Adrenal gland (tissue), 12 donors: ENCODE measurements around the gene TAS2R30. TPM values are rescaled to one million over a fixed set of nuclear protein-coding genes. Genes with fewer than 3 reads are reported as not detected.

Source experiments
- DNase-seq, 7 donors: peaks; one replicate each; pipeline ENCODE4 v3.0.0-alpha.2; 2019 to 2020
- H3K27ac ChIP-seq, 5 donors: fragments of 200-600 bp; sonication (generic) in 4 of 5; 1 replicate in 3 of 5; 2 replicates in 2 of 5; pipeline versions ENCODE4 v1.5.1 to v1.8.0; 2016 to 2020; ENCODE audit warnings: mild to moderate bottlenecking in 1 of 5
- H3K27me3 ChIP-seq: fragments of 200-600 bp; 2 replicates; pipeline ENCODE4 v1.8.0; 2021
- H3K36me3 ChIP-seq, 2 donors: fragments of 200-600 bp; replicated peaks in 1 of 2; 1 replicate in 1 of 2; 2 replicates in 1 of 2; pipeline versions ENCODE4 v1.5.1 to v1.8.0; 2018 to 2022
- H3K4me1 ChIP-seq, 2 donors: fragments of 200-600 bp; replicated peaks in 1 of 2; 1 replicate in 1 of 2; 2 replicates in 1 of 2; pipeline versions ENCODE4 v1.5.1 to v1.8.0; 2018 to 2021
- H3K4me3 ChIP-seq, 4 donors: fragments of 200-600 bp; sonication (generic) in 3 of 4; one replicate each; pipeline ENCODE4 v1.5.1; 2016 to 2018
- H3K9me3 ChIP-seq, 3 donors: fragments of 200-600 bp; sonication (generic) in 1 of 3; replicated peaks in 1 of 3; 1 replicate in 2 of 3; 2 replicates in 1 of 3; pipeline versions ENCODE4 v1.5.1 to v1.8.0; 2016 to 2021
- CTCF ChIP-seq, 6 experiments: fragments of 450-650 bp in 4 of 6; fragments of 200-600 bp in 2 of 6; sonication (generic) in 1 of 6; IDR thresholded peaks; 1 replicate in 5 of 6; 2 replicates in 1 of 6; pipeline versions ENCODE4 v1.5.1 to v1.8.0; 2016 to 2021; ENCODE audit warnings: antibody characterized with exemption in 6 of 6, mild to moderate bottlenecking in 2 of 6, moderate library complexity in 1 of 6
- POLR2A ChIP-seq, 2 donors: fragments of 450-650 bp; IDR thresholded peaks; one replicate each; pipeline ENCODE4 v1.6.1; 2017; ENCODE audit warnings: antibody characterized with exemption in 2 of 2, mild to moderate bottlenecking in 2 of 2, moderate library complexity in 1 of 2
- WGBS, 4 donors: extraction: QIAGEN DNeasy Blood & Tissue Kit in 2 of 4; methylation state at CpG; one replicate each; pipeline versions ENCODE4 v1.1.5 to v1.1.7; 2013 to 2017; 5-methylcytosine and 5-hydroxymethylcytosine counted together
- intact Hi-C, 2 donors: fragments of 100-400 bp; cut with DNase I; formaldehyde crosslinking; loops; one replicate each; pipeline versions ENCODE4 v1.14.1 to v1.15.0; 2022 to 2023
- polyA plus RNA-seq, 3 donors: library from polyadenylated mRNA; stranded (reverse); fragments of 200-250 nt in 2 of 3; fragments of 350-450 nt in 1 of 3; fragmentation: Illumina TruSeq in 1 of 3; extraction: RNeasy Lipid Tissue Mini Kit (QIAGEN cat#74804) in 1 of 3; gene quantifications; one replicate each; pipeline ENCODE4 v1.2.3, GENCODE V29; 2013 to 2014
- total RNA-seq, 9 donors: library from RNA; depleted of rRNA in 4 of 9; stranded (reverse); fragments of >200 nt in 4 of 9; fragments of 120-200 nt in 1 of 9; fragmentation: NEBNext Ultra II Directional in 1 of 9; extraction: Animal tissue kit (Norgen Biotek cat#: 25700) in 1 of 9; gene quantifications; one replicate each; pipeline versions ENCODE4 v1.1.0 to v1.2.4, GENCODE V29; 2013 to 2023
- donor health status: healthy with polysubstance abuse.
- donor health status: Bipolar disorder and iron deficiency.
- donor health status: DM: yes; HTN: yes; CAD: no.
- donor health status: DM: no; HTN: no; CAD: no.
- donor health status: DM: no; HTN: no; CAD: no.
- donor health status: DM: yes; HTN: yes; CAD: no.

TAS2R30 gene
- total and polyA plus RNA-seq, 12 donors = 0.07 to 16.0 (median 2.7) TPM; not detected in 1

GRCh38 chr12:11166300-11166699, 31.9 kb upstream of the TAS2R30 start:
- no peak for TF ChIP-seq POLR2A (IDR thresholded peaks at IDR 0.05)
- no peak for TF ChIP-seq CTCF (IDR thresholded peaks at IDR 0.05)
- intact Hi-C loops = no loop called here
- peaks cover 14 to 41% of the 10 kb centered on the region in 2 donors for H3K4me1 ChIP-seq
- H3K27me3 ChIP-seq = no peaks in the 10 kb centered on the region
- no peak overlapping the region for H3K4me3 ChIP-seq
- H3K9me3 ChIP-seq = no peaks in the 10 kb centered on the region
- no peaks in the 10 kb centered on the region for H3K36me3 ChIP-seq
- no peak overlapping the region for H3K27ac ChIP-seq
- DNase-seq = no peak

GRCh38 chr12:11164384-11164783, 29.9 kb upstream of the TAS2R30 start:
- intact Hi-C loops = no loop called here
- Histone ChIP-seq H3K4me3 (no peak overlapping the region), H3K27ac (no peak overlapping the region), H3K9me3 (no peaks in the 10 kb centered on the region), H3K27me3 (no peaks in the 10 kb centered on the region), H3K36me3 (no peaks in the 10 kb centered on the region), H3K4me1 (peaks cover 14 to 29% of the 10 kb centered on the region in 2 donors)
- TF ChIP-seq CTCF (IDR thresholded peaks at IDR 0.05) = no peak
- no peak for TF ChIP-seq POLR2A (IDR thresholded peaks at IDR 0.05)
- DNase-seq = no peak

- no peak for DNase-seq
- Histone ChIP-seq H3K9me3 (no peaks in the 10 kb centered on the region), H3K27me3 (no peaks in the 10 kb centered on the region), H3K4me1 (peaks cover 1 to 25% of the 10 kb centered on the region in 2 donors), H3K4me3 (no peak overlapping the region), H3K36me3 (no peaks in the 10 kb centered on the region), H3K27ac (no peak overlapping the region)
- no peak for TF ChIP-seq CTCF (IDR thresholded peaks at IDR 0.05)
- TF ChIP-seq POLR2A (IDR thresholded peaks at IDR 0.05) = no peak
- 95 to 100% (median 97%) methylated on average over 1 of the region's 1 CpG for WGBS, 4 donors
- intact Hi-C loops = no loop called here
Observed at GRCh38 chr12:11162502-11162901, 28.1 kb upstream of the TAS2R30 start.

DNA sequence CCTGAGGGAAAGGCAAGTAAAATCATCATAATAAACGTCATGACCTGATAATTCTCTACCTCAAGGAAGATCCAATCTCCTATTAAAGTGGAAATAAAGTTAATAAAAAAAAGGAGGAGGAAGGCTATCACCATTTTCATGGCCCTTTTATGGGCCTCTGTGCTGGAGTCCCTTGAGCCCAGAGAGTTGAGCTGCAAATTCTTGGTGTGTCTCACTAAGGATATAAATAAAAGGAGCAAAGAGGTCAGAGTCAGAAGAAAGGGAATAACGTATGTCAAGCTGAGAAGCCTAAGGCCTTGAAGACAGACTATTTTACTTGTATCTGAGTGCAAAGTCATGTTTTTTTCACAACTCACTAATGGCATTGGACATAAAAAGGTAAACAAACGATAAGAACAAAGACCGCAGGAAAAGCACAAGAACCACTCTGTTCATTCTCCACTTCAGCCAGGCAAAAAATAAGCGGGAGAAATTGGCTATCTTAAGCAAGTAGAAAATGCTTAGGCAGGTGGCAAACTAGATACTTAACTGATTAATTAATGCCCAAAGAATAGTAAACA, 24.5 kb upstream of the TAS2R30 start:
- WGBS, 4 donors = 40 to 52% (median 46%) methylated on average over 5 of the region's 5 CpGs
- intact Hi-C loops = no loop called here

More for the DNA sequence above, 24.5 kb upstream of the TAS2R30 start:
- Histone ChIP-seq H3K4me3 (no peak overlapping the region), H3K27ac (no peak overlapping the region), H3K27me3 (no peaks in the 10 kb centered on the region), H3K36me3 (no peaks in the 10 kb centered on the region), H3K4me1 (peaks cover 0 to 11% of the 10 kb centered on the region in 2 donors), H3K9me3 (peaks cover 0 to 7% (median 0%) of the 10 kb centered on the region in 3 donors)
- TF ChIP-seq CTCF (IDR thresholded peaks at IDR 0.05) (no peak), POLR2A (IDR thresholded peaks at IDR 0.05) (no peak)
- no peak for DNase-seq
